ENCODE data around the gene LRRC42.
"Not testable (repeated sequence)": the region's sequence is repeated elsewhere in the genome, so short reads cannot be mapped to it uniquely, and the experiment has no call there.

LRRC42 gene

GRCh38 chr1:53968125-53968513 is 22.0 kb downstream of the LRRC42 start:
- DNase-seq: no peak

DNA sequence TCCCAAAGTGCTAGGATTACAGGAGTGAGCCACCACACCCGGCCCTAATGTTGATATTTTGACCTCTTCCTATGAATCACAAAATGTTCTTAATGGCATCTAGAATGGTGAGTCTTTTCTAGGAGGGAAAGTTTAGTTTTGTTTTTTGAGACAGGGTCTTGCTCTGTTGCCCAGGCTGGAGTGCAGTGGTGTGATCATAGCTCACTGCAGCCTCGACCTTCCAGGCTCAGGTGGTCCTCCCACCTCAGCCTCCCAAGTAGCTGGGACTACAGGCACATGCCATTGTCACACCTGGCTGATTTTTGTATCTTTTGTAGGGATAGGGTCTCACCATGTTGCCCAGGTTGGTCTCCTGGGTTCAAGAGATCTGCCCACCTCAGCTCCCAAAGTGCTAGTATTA is 23.2 kb downstream of the LRRC42 start:
- DNase-seq: not testable (repeated sequence)

DNA sequence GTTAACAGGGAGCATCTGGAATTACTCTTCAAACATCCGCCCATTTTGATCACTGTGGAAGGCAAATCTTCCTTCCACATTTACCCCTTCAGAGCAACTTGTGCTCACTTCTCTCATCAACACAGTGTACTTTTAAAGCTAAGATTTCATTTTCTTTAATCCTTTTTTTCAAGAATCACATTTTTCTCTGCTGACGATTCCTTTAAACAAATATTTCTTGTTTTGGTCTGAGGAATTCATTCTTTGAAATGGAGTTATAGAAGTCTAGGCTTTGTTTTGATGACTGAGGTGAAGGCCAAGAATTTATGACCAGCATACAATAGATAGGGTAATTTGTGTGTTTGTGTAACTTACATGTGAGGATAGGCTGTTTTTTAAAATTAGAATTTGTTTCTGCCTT is 25.6 kb downstream of the LRRC42 start:
- DNase-seq: no peak

GRCh38 chr1:53975861-53976260 is 29.7 kb downstream of the LRRC42 start:
- no peak for DNase-seq

DNA sequence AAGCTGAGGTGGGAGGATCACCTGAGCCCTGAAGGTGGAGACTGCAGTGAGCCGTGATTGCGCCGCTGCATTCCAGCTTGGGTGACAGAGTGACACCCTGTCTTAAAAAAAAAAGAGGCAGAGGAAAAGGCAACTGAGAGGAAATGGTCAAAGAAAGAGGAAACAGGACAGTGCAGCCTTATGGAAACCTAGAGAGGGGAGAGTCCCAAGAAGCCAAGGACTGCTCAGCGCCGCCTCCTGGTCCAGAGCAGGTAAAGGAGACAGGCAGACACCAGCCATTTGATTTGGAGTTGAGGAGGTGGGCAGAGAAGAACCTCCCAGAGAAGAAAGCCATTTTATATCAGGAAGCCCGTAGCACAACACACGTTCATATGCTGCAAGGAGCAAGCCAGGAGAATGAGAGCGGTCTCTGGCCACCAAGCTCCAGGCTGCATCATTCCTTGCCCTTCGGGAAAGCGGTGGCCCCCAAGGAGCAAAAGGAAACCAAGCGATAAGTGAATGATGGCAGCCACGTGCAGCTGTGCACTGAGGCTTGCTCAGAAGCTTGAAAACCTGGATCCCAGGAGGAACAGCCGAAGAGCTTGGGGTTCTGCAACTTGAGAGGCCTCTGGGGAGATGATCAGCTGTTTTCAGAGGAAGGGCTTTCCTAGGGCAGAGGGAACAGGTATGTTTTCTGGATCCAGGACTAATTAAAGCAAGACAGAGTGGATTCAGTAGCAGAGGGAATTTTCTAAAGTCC is 33.7 kb downstream of the LRRC42 start:
- no peak for DNase-seq

DNA sequence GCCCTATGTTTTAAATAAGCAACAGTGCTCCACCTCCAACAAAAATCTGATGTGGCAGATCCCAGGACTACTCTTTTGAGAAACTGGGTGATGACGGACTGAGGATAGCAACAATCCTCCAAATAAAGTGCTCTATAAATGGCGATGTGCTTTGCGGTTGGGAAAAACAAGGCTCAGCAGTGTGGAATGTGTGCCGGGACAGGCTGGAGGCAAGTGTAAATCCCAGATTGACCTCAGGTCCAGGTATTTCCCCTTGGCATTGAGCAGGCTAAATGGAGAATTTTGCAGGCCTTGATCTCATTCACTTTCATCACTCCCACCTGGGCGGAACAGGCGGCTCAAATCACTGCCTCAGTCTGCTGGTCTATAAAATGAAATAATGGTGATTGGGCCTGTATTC is 35.1 kb downstream of the LRRC42 start:
- DNase-seq: no peak

DNA sequence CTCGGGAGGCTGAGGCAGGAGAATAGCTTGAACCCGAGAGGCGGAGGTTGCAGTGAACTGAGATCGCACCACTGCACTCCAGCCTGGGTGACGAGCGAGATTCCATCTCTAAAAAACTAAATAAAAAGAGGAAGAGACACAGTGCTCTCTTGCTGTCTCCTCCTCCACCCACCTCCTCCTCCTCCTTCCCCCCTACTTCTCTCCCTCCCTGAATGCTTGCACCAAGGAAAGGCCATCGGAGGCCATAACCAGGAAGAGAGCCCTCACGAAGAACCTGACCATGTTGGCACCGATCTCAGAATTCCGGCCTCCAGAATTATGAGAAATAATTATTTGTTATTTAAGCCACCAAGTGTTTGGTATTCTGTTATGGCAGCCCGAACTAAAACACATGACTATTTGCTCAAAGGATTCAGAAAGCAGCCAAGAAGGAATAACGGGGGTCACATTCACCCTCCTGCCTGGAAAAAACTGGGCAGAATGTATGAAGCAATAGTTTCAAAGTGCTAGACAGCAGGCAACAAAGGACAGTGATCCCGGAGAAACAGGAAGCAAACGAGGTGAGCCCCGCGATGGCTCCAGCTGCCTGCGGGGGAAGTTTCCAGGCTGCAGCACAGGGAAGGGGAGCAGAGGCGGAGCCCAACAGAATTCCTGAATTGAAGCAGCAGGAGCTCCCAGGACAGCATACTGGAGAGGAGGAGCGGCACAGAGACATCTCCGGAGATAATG is 36.0 kb downstream of the LRRC42 start:
- no peak for DNase-seq

GRCh38 chr1:53982763-53983104 is 36.6 kb downstream of the LRRC42 start:
- DNase-seq: no peak

DNA sequence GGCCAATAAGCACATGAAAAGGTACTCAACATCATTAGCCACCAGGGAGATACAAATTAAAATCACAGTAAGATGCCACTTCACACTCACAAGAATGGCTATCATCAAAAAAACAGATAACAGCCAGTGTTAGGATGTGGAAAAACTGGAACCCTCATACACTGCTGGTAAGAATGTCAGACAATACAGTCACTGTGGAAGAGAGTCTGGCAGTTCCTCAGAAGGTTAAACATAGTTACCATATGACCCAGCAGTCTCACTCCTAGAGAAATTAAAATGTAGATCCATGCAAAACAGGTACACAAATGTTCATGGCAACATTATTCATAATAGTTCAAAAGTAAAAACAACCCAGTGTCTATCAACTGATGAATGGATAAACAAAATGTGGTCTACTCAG is 38.6 kb downstream of the LRRC42 start:
- DNase-seq: no peak

DNA sequence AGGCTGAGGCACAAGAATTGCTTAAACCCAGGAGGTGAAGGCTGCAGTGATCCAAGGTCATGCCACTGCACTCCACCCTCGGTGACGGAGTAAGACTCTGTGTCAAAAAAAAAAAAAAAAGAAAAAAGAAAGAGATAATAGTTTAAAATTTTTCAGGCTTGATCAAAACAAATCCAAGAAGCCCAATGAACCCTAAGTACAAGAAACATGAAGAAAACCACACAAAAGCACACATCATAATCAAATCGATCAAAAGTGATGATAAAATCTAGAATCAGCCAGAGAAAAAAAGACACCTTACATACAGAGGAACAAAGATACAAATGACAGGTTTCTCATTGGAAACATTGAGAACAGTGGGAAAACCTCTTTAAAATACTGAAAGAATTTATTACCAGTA is 40.3 kb downstream of the LRRC42 start:
- DNase-seq: no peak

DNA sequence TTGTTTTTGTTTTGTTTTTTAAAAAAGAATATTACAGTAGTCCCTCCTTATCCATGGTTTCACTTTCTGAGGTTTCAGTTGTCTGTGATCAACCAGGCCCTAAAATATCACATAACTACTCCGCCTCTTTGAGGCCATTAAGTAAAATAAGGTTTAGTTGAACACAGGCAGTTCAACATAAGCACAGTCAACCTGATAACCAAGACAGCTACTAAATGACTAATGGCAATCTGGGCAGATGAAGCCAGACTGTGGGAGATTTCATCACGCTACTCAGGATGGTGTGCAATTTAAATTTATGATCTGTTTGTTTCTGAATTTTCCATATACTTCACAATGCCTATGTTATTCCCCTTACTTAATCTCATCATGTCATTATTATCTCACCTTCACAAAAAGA is 41.7 kb downstream of the LRRC42 start:
- no peak for DNase-seq

DNA sequence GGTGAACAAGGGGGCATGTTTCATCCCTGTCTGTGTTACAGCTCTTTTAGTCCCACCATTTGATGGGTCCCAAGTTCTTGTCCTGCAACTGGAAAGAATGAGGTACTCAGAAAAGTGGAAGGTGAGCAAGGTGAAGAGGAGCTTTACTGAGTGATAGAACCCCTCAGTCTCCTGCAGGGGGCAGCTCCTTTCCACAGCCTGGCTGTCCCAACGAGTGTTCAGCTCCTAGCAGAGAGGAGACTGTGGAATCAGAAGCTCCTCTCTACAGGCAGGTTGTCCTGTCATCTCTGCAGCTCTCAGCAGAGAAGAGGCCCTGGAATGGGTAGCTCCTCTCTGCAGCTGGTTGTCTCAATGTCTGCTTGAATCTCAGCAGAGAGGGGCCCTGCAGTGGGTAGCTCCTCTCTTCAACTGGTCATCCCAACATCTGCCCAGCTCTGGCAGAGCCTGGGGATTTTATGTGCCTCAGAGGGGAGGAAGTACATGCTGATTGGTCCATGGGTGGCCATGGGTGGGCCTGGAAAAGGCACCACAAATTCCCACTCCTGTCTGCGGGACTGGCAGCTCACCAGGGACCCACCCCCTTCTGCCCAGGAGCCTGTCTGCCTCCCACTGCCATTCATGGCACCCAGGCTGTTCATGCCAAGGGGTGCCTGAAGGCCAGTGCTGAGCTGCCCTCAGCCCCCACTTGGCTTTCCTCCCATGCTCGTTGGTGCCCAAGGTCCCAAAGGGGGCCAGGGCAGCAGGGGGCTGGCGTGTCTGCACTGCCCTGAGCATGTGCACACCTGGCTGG is 46.1 kb downstream of the LRRC42 start:
- no peak for DNase-seq

GRCh38 chr1:53994516-53994915 is 48.4 kb downstream of the LRRC42 start:
- not testable (repeated sequence) for DNase-seq

GRCh38 chr1:53995683-53996082 is 49.5 kb downstream of the LRRC42 start:
- DNase-seq: no peak

- no peak for DNase-seq
Observed at GRCh38 chr1:53998223-53998622, 52.1 kb downstream of the LRRC42 start.

- DNase-seq: no peak
Observed at GRCh38 chr1:53999920-54000319, 53.8 kb downstream of the LRRC42 start.

DNA sequence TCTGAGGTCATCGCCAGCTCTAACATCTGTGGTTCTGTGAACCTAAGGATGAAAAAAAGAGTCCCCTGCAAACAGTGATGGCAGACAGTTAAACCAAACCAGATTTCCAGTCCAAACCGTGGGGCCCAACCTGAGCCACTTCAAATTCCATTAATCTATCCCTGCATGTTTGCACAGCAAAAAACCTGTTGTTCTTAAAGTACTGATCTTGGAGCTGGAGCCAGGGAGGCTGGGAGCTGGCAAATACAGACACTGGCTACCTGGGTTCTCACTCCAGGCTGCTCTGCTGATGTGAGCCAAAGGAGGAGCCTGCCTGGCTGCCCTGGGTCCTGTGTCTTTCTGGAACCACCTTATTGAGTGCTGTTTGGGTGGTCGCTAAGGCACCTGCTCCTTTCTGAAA is 55.4 kb downstream of the LRRC42 start:
- DNase-seq: peak in 1 of 2 experiments; percentile 41

- DNase-seq: no peak
Observed at GRCh38 chr1:54002544-54003248, 56.5 kb downstream of the LRRC42 start.

GRCh38 chr1:54003249-54003646 is 57.1 kb downstream of the LRRC42 start:
- DNase-seq: no peak

DNA sequence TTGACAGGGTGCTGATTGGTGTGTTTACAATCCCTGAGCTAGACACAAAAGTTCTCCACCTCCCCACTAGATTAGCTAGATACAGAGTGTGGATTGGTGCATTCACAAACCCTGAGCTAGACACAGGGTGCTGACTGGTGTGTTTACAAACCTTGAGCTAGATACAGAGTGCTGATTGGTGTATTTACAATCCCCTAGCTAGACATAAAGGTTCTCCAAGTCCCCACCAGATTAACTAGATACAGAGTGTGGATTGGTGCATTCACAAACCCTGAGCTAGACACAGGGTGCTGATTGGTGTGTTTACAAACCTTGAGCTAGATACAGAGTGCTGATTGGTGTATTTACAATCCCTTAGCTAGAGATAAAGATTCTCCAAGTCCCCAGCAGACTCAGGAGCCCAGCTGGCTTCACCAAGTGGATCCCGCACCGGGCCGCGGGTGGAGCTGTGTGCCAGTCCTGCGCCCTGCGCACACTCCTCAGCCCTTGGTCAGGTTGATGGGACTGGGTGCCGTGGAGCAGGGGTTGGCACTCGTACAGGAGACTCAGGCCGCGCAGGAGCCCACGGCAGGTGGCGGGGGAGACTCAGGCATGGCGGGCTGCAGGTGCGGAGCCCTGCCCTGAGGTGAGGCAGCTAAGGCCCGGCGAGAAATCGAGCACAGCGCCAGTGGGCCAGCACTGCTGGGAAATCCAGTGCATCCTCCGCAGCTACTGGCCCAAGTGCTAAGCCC is 57.8 kb downstream of the LRRC42 start:
- not testable (repeated sequence) for DNase-seq

DNA sequence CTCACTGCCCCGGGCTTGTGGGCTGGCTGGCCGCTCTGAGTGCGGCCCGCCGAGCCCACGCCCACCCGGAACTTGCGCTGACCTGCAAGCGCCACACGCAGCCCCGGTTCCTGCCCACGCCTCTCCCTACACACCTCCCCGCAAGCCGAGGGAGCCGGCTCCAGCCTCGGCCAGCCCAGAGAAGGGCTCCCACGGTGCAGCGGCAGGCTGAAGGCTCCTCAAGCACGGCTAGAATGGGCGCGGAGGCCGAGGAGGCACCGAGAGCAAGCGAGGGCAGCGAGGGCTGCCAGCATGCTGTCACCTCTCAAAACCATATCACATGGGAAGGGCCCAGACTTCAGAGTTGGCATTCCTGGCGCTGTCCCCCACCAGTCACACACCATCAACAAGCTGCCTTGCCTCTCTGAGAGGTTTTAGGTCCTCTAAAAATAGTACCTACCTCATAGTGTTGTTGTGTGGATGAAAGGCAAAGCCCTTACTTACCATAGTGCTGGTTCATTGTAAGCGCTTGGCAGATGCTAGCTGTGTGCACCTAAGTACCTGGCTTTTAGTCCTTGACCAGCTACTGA is 58.4 kb downstream of the LRRC42 start:
- DNase-seq: no peak

- DNase-seq: no peak
Observed at GRCh38 chr1:54006508-54006907, 60.4 kb downstream of the LRRC42 start.

Measured in NCI-H187 (cell line).